ENCODE results near the gene OR13J1. TPM values are rescaled to one million over a fixed set of nuclear protein-coding genes. Genes with fewer than 3 reads are reported as not detected.
"Not testable (repeated sequence)": the region's sequence is repeated elsewhere in the genome, so short reads cannot be mapped to it uniquely, and the experiment has no call there.

Gene OR13J1
- total RNA-seq, 4 donors from 2014 or later: 0.64 TPM; not detected in 3

DNA sequence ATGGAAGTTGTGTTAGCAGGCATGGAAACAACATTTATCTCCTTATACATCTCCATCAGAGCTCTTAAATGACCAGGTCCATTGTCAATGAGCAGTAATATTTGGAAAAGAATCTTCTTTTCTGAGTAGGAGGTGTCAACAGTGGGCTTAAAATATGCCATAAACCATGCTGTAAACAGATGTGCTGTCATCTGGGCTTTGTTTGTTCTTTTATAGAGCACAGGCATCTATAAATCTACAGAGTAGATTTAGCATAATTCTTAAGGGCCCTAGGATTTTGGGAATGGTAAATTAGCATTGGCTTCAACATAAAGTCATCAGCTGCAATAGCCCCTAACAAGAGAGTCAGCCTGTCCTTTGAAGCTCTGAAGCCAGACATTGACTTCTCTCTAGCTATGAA is 28.1 kb upstream of the OR13J1 start:
- TF ChIP-seq CTCF (IDR thresholded peaks at IDR 0.05): no peak
- no peak for TF ChIP-seq POLR2A (IDR thresholded peaks at IDR 0.05)
- no peak for TF ChIP-seq EP300 (IDR thresholded peaks at IDR 0.05; ENCODE audit: low read depth)
- no peak for TF ChIP-seq POLR2AphosphoS5 (IDR thresholded peaks at IDR 0.05)
- no peaks in the 10 kb centered on the region for H3K27me3 ChIP-seq
- DNase-seq: no peak
- in situ Hi-C loops (cut with MboI; ENCODE audit: low pct_ligation_motif_present in 1 of 4, low pct_unique_long_range_greater_than_20kb in 1 of 4, low sequenced_read_pairs in 3 of 4): loop anchor here in 1 of 4 donors (10.0 kb wide), 1 partner anchor 104 kb away; the partner anchor contains the start of gene NPR2
- intact Hi-C loops (cut with DNase I; ENCODE audit: low total_unique reads): no loop called here
- H3K4me3 ChIP-seq: no peak overlapping the region
- H3K9me3 ChIP-seq: no peaks in the 10 kb centered on the region
- no peak overlapping the region for H3K27ac ChIP-seq
- peaks cover 0 to 16% (median 3%) of the 10 kb centered on the region in 4 donors for H3K4me1 ChIP-seq
- H3K36me3 ChIP-seq: no peaks in the 10 kb centered on the region

DNA sequence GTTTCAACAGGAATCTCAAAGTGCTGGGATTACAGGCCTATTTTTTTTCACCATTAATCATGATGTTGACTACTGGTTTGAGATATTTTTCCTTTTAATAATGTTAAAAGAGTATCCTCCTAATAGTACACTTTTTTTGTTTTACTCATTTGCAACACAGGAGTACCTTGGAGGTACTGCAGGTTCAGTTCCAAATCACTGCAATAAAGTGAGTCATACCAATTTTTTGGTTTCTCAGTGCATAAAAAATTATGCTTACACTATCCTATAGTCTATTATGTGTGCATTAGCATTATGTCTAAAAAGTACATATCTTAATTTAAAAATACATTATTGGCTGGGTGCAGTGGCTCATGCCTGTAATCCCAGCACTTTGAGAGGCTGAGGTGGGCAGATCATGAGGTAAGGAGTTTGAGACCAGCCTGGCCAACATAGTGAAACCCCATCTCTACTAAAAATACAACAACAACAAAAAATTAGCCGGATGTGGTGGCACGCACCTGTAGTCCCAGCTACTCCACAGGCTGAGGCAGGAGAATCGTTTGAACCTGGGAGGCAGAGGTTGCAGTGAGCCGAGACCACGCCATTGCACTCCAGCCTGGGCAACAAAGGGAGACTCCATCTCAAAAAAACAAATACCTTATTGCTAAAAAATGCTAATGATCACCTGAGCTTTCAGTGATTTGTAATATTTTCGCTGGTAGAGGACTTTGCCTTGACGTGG is 27.3 kb upstream of the OR13J1 start:
- DNase-seq; H3K4me1 ChIP-seq; H3K9me3 ChIP-seq; H3K27ac ChIP-seq; H3K36me3 ChIP-seq; H3K27me3 ChIP-seq; H3K4me3 ChIP-seq; intact Hi-C loops (cut with DNase I; ENCODE audit: low total_unique reads): not testable (repeated sequence)
- 93 to 95% methylated on average over 3 to 7 of the region's 7 CpGs for WGBS, 2 donors (ENCODE audit: low coverage in 1 of 2)
- in situ Hi-C loops (cut with MboI; ENCODE audit: low pct_ligation_motif_present in 1 of 4, low pct_unique_long_range_greater_than_20kb in 1 of 4, low sequenced_read_pairs in 3 of 4): loop anchor here in 1 of 4 donors (10.0 kb wide), 1 partner anchor 103 kb away; the partner anchor contains the start of gene NPR2

DNA sequence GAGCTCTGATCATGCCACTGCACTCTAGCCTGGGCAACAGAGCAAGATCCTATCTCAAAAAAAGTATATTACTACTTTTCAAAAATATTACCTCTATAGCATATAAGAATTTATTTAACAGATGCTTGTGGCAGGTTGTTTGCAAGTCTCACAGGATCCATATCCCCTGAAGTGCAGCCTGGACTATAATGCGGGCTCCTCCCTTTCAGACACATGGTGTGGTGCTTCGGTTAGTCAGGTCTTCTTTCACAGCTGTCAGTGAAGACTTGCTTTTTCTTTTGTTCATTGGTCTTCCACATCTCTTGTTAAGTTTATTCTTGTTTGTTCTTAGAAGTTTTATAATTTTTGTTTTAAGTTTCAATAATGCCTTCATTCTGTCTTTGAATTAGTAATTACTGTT is 26.4 kb upstream of the OR13J1 start:
- no peaks in the 10 kb centered on the region for H3K9me3 ChIP-seq
- H3K27me3 ChIP-seq: peaks cover 5% of the 10 kb centered on the region
- intact Hi-C loops (cut with DNase I; ENCODE audit: low total_unique reads): no loop called here
- no peak overlapping the region for H3K27ac ChIP-seq
- peaks cover 0 to 6% (median 0%) of the 10 kb centered on the region in 4 donors for H3K4me1 ChIP-seq
- in situ Hi-C loops (cut with MboI; ENCODE audit: low pct_ligation_motif_present in 1 of 4, low pct_unique_long_range_greater_than_20kb in 1 of 4, low sequenced_read_pairs in 3 of 4): loop anchor here in 1 of 4 donors (10.0 kb wide), 1 partner anchor 102 kb away; the partner anchor contains the start of gene NPR2
- no peak overlapping the region for H3K4me3 ChIP-seq
- WGBS, 2 donors (ENCODE audit: low coverage in 1 of 2): 88 to 94% methylated on average over 2 of the region's 2 CpGs
- no peak for DNase-seq
- no peak for TF ChIP-seq POLR2A (IDR thresholded peaks at IDR 0.05)
- TF ChIP-seq EP300 (IDR thresholded peaks at IDR 0.05; ENCODE audit: low read depth): no peak
- no peak for TF ChIP-seq CTCF (IDR thresholded peaks at IDR 0.05)
- no peak for TF ChIP-seq POLR2AphosphoS5 (IDR thresholded peaks at IDR 0.05)
- H3K36me3 ChIP-seq: no peaks in the 10 kb centered on the region

DNA sequence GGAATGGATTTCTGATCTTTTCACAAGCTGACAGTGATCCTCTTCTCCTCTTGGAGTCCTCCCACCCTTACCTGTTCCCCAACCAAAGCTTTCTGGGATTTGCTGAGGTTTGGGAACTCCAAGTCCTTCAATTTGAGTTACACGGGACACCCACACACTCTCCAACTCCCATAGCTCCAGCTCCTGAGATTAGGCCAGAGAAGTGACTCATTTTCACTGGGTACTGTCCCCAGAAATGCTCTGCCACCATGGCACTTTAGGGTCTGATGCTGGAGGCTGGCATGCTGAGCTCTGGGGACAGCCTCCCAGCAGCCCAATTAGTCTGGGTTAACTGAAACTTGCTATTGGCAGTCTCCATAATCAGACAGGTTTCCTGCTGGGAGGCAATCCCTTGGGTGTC is 21.9 kb upstream of the OR13J1 start:
- in situ Hi-C loops (cut with MboI; ENCODE audit: low pct_ligation_motif_present in 1 of 4, low pct_unique_long_range_greater_than_20kb in 1 of 4, low sequenced_read_pairs in 3 of 4) (loop anchor here in 1 of 4 donors (10.0 kb wide), 1 partner anchor 97 kb away; the partner anchor contains the start of gene NPR2), intact Hi-C loops (cut with DNase I; ENCODE audit: low total_unique reads) (no loop called here)
- 93% methylated on average over 1 of the region's 1 CpG; no CpG with 5 or more reads in 1 of the 2 donors for WGBS, 2 donors (ENCODE audit: low coverage in 1 of 2)
- Histone ChIP-seq H3K27me3 (peaks cover 11% of the 10 kb centered on the region), H3K36me3 (no peaks in the 10 kb centered on the region), H3K9me3 (no peaks in the 10 kb centered on the region), H3K27ac (no peak overlapping the region), H3K4me3 (no peak overlapping the region), H3K4me1 (no peaks in the 10 kb centered on the region)
- no peak for DNase-seq
- no peak for TF ChIP-seq POLR2AphosphoS5 (IDR thresholded peaks at IDR 0.05)

DNA sequence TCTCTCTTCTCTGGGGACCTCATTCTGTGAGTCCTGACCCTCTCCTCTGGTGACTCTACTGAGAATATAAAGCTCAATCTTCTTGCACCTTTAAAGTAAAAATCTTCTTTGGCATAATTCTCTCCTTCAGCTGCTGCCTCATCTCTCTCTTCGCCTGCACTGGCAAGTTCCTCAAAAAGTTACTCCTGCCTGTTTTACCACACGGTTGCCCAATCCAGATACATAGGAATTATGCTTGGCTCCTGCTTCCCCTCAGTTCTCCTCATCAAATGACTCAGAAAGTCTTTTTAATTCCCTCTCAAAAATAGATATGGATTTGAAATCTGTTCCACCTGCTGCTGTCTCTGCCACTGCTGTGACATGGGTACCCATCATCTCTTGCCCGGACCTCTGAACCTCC is 21.4 kb upstream of the OR13J1 start:
- Histone ChIP-seq H3K27ac (no peak overlapping the region), H3K36me3 (no peaks in the 10 kb centered on the region), H3K27me3 (peaks cover 11% of the 10 kb centered on the region), H3K4me3 (no peak overlapping the region), H3K9me3 (no peaks in the 10 kb centered on the region), H3K4me1 (no peaks in the 10 kb centered on the region)
- 80 to 92% methylated on average over 3 of the region's 3 CpGs for whole genome bisulfite sequencing, 2 donors (ENCODE audit: low coverage in 1 of 2)
- intact Hi-C loops (cut with DNase I; ENCODE audit: low total_unique reads): no loop called here
- TF ChIP-seq CTCF (IDR thresholded peaks at IDR 0.05): no peak
- TF ChIP-seq EP300 (IDR thresholded peaks at IDR 0.05; ENCODE audit: low read depth): no peak
- in situ Hi-C loops (cut with MboI; ENCODE audit: low pct_ligation_motif_present in 1 of 4, low pct_unique_long_range_greater_than_20kb in 1 of 4, low sequenced_read_pairs in 3 of 4): loop anchor here in 1 of 4 donors (10.0 kb wide), 1 partner anchor 97 kb away; the partner anchor contains the start of gene NPR2
- DNase-seq: no peak

DNA sequence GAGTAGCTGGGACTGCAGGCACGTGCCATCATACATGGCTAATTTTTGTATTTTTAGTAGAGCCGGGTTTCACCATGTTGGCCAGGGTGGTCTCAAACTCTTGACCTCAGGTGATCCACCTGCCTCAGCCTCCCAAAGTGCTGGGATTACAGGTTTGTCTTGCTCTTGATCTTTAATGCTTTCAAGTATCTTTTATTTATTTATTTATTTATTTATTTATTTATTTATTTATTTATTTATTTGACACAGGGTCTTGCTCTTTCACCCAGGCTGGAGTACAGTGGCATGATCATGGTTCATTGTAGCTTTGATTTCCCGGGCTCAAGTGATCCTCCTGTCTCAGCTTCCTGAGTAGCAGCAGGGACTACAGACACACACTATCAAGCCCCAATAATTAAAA is 14.7 kb upstream of the OR13J1 start:
- H3K9me3 ChIP-seq; intact Hi-C loops (cut with DNase I; ENCODE audit: low total_unique reads); H3K36me3 ChIP-seq; H3K27ac ChIP-seq; H3K4me1 ChIP-seq; H3K27me3 ChIP-seq; DNase-seq; H3K4me3 ChIP-seq: not testable (repeated sequence)
- in situ Hi-C loops (cut with MboI; ENCODE audit: low pct_ligation_motif_present in 1 of 4, low pct_unique_long_range_greater_than_20kb in 1 of 4, low sequenced_read_pairs in 3 of 4): loop anchor here in 2 of 4 donors (5.0 to 10.0 kb wide), 2 partner anchors 90 to 98 kb away; partner anchors contain the start of gene NPR2 (in 1 of the 2)
- WGBS, 2 donors (ENCODE audit: low coverage in 1 of 2): 83 to 84% methylated on average over 1 to 3 of the region's 3 CpGs
